Heart left ventricle (tissue), 16 donors: ENCODE results near the gene RBM28. TPM values are rescaled to one million over a fixed set of nuclear protein-coding genes. Genes with fewer than 3 reads are reported as not detected.
"Not testable (repeated sequence)": the region's sequence is repeated elsewhere in the genome, so short reads cannot be mapped to it uniquely, and the experiment has no call there.

ENCODE experiments used
- ATAC-seq, 4 donors: fragments of 200-7000 bp; cut with Tn5 transposase; one replicate each; pipeline ENCODE4 v1.9.1; 2020 to 2022; ENCODE audit warnings: moderate library complexity in 4 of 4, mild to moderate bottlenecking in 3 of 4, moderate number of reproducible peaks in 1 of 4
- DNase-seq, 5 donors: peaks; one replicate each; pipeline ENCODE4 v3.0.0-alpha.2; 2020
- H3K27ac ChIP-seq, 12 donors: fragments of 200-600 bp; sonication (generic) in 4 of 12; one replicate each; pipeline versions ENCODE4 v1.5.0 to v1.8.0; 2016 to 2022; ENCODE audit warnings: mild to moderate bottlenecking in 2 of 12
- H3K27me3 ChIP-seq, 9 donors: fragments of 200-600 bp; sonication (generic) in 2 of 9; one replicate each; pipeline versions ENCODE4 v1.5.1 to v1.8.0; 2016 to 2022; ENCODE audit warnings: mild to moderate bottlenecking in 3 of 9
- H3K36me3 ChIP-seq, 9 donors: fragments of 200-600 bp; sonication (generic) in 2 of 9; one replicate each; pipeline versions ENCODE4 v1.5.0 to v1.8.0; 2018 to 2022; ENCODE audit warnings: mild to moderate bottlenecking in 2 of 9
- H3K4me1 ChIP-seq, 12 donors: fragments of 200-600 bp; sonication (generic) in 4 of 12; one replicate each; pipeline versions ENCODE4 v1.5.0 to v1.8.0; 2016 to 2022; ENCODE audit warnings: mild to moderate bottlenecking in 3 of 12
- H3K4me3 ChIP-seq, 12 donors: fragments of 200-600 bp; sonication (generic) in 4 of 12; one replicate each; pipeline versions ENCODE4 v1.5.0 to v1.8.0; 2017 to 2022; ENCODE audit warnings: mild to moderate bottlenecking in 9 of 12, moderate library complexity in 4 of 12
- H3K9me3 ChIP-seq, 12 donors: fragments of 200-600 bp; sonication (generic) in 4 of 12; one replicate each; pipeline versions ENCODE4 v1.5.0 to v1.8.0; 2016 to 2022; ENCODE audit warnings: mild to moderate bottlenecking in 1 of 12
- CTCF ChIP-seq, 12 donors: fragments of 200-600 bp; sonication (generic) in 4 of 12; IDR thresholded peaks; one replicate each; pipeline versions ENCODE4 v1.5.0 to v1.8.0; 2018 to 2022; ENCODE audit warnings: antibody characterized with exemption in 12 of 12, mild to moderate bottlenecking in 5 of 12
- POLR2A ChIP-seq, 2 donors: fragments of 450-650 bp; IDR thresholded peaks; one replicate each; pipeline ENCODE4 v1.6.1; 2017; ENCODE audit warnings: antibody characterized with exemption in 2 of 2, mild to moderate bottlenecking in 2 of 2, moderate library complexity in 2 of 2
- WGBS, 4 donors: extraction: QIAGEN DNeasy Blood & Tissue Kit in 2 of 4; methylation state at CpG; one replicate each; pipeline versions ENCODE4 v1.1.5 to v1.1.7; 2013 to 2018; 5-methylcytosine and 5-hydroxymethylcytosine counted together
- intact Hi-C, 10 donors: fragments of 100-400 bp; cut with DNase I; formaldehyde crosslinking; loops; one replicate each; pipeline versions ENCODE4 v1.11.1 to v1.14.2; 2022
- polyA plus RNA-seq, 2 donors: library from polyadenylated mRNA; stranded (reverse); fragments of 200-250 nt; gene quantifications; one replicate each; pipeline ENCODE4 v1.2.3, GENCODE V29; 2013
- total RNA-seq, 9 donors: library from RNA; depleted of rRNA in 2 of 9; stranded (reverse); fragments of >200 nt in 2 of 9; fragmentation: NEBNext Ultra II Directional in 3 of 9; extraction: Animal tissue kit (Norgen Biotek cat#: 25700) in 3 of 9; gene quantifications; one replicate each; pipeline versions ENCODE4 v1.1.0 to v1.2.4, GENCODE V29; 2016 to 2023
- donor health status: ischemic (EF 13 %, LVEDD 7.1; RV severe dilation, severe dysfunction).
- donor health status: healthy with polysubstance abuse.
- donor health status: DM: no; HTN: yes; CAD: no.
- donor health status: DM: no; HTN: no; CAD: no.
- donor health status: ischemic (EF 25% LVEDD 6.9; RV normal size, moderate dysfunction).
- donor health status: ischemic (EF 25% LVEDD 5.7; RV mildly dilated, moderate dysfunction).
- donor health status: healthy.
- donor health status: DM: yes; HTN: yes; CAD: no.
- donor health status: ischemic (EF 35%, LVEDD 5.7; RV mildly dilated, moderate dysfunction).
- donor health status: nonischemic (EF 11% LVEDD 7.7; RV severe dilation, severe dysfunction).
- donor health status: DM: yes; HTN: yes; CAD: no.
- donor health status: PGD.
- donor health status: ischemic (EF 29% LVEDD 5.4; RV normal size, mild dysfunction).
- donor health status: nonischemic (EF 23%, LVEDD 6.1; RV moderate dilation, normal function).

The RBM28 gene
- total and polyA plus RNA-seq, 11 donors = 12.0 to 40.2 (median 25.3) TPM

- 62 to 69% (median 65%) methylated on average over 7 of the region's 7 CpGs for WGBS, 4 donors
- no peak for ATAC-seq
- H3K9me3 ChIP-seq = no peaks in the 10 kb centered on the region
- no peak for DNase-seq
- H3K27ac ChIP-seq = no peak overlapping the region
- peaks cover 0 to 15% (median 11%) of the 10 kb centered on the region in 9 donors for H3K36me3 ChIP-seq
- TF ChIP-seq CTCF (IDR thresholded peaks at IDR 0.05) = no peak
- TF ChIP-seq POLR2A (IDR thresholded peaks at IDR 0.05) = no peak
- peaks cover 0 to 9% (median 2%) of the 10 kb centered on the region in 12 donors for H3K4me1 ChIP-seq
- H3K4me3 ChIP-seq = no peak overlapping the region
- H3K27me3 ChIP-seq = no peaks in the 10 kb centered on the region
- intact Hi-C loops = no loop called here
Measured at GRCh38 chr7:128299109-128299607, 44.5 kb downstream of the RBM28 start.

DNA sequence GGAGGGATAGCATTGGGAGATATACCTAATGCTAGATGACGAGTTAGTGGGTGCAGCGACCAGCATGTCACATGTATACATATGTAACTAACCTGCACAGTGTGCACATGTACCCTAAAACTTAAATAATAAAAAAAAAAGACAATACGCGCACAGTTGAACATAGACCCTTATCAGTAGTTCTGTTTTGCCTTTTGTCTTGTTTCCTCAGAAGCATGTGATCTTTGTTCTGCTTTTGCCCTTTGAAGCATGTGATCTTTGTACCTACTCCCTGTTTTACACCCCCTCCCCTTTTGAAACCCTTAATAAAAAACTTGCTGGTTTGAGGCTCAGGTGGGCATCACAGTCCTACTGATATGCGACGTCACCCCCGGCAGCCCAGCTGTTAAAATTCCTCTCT lies 45.7 kb downstream of the RBM28 start:
- 83 to 97% (median 96%) methylated on average over 5 to 7 of the region's 7 CpGs for WGBS, 4 donors
- ATAC-seq, H3K4me1 ChIP-seq, H3K4me3 ChIP-seq, intact Hi-C loops, H3K27ac ChIP-seq, H3K27me3 ChIP-seq, H3K36me3 ChIP-seq, DNase-seq, H3K9me3 ChIP-seq: not testable (repeated sequence)

DNA sequence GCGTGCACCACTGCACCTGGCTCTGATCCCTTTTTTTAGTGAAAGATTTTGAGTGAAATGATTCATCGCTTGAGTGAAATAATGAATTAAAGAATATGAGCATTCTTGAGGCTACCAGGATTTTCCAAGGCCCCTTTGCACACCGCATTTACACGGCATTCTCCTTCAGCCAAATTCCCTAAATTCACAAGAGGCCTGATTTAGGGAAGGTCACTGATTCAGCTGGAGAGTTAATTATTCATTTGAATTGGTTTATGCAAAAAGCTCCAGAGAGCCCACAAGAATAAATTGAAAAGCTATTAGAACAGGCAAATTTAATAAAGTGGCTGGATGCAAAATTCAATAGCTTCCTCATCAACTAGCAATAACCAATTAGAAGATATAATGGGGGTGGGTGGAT lies 56.2 kb downstream of the RBM28 start:
- ATAC-seq = no peak
- Histone ChIP-seq H3K27ac (no peak overlapping the region), H3K36me3 (peaks cover 0 to 4% (median 0%) of the 10 kb centered on the region in 9 donors), H3K4me1 (no peaks in the 10 kb centered on the region), H3K9me3 (no peaks in the 10 kb centered on the region), H3K27me3 (no peaks in the 10 kb centered on the region), H3K4me3 (no peak overlapping the region)
- intact Hi-C loops = no loop called here
- no peak for TF ChIP-seq POLR2A (IDR thresholded peaks at IDR 0.05)
- no peak for TF ChIP-seq CTCF (IDR thresholded peaks at IDR 0.05)
- no peak for DNase-seq
- 95 to 99% (median 97%) methylated on average over 4 of the region's 4 CpGs for WGBS, 4 donors

- DNase-seq = no peak
- no peak for TF ChIP-seq POLR2A (IDR thresholded peaks at IDR 0.05)
- no peak for TF ChIP-seq CTCF (IDR thresholded peaks at IDR 0.05)
- 88 to 93% (median 91%) methylated on average over 7 of the region's 7 CpGs for WGBS, 4 donors
- no peak overlapping the region for H3K27ac ChIP-seq
- peaks cover 0 to 23% (median 14%) of the 10 kb centered on the region in 12 donors for H3K9me3 ChIP-seq
- H3K36me3 ChIP-seq = peaks cover 0 to 4% (median 0%) of the 10 kb centered on the region in 9 donors
- ATAC-seq = no peak
- no peak overlapping the region for H3K4me3 ChIP-seq
- intact Hi-C loops = no loop called here
- no peaks in the 10 kb centered on the region for H3K27me3 ChIP-seq
- no peaks in the 10 kb centered on the region for H3K4me1 ChIP-seq
Measured at GRCh38 chr7:128284102-128284501, 59.6 kb downstream of the RBM28 start.
